ENCODE results near the gene TK2. TPM values are rescaled to one million over a fixed set of nuclear protein-coding genes. Genes with fewer than 3 reads are reported as not detected.

TK2 gene
- total and polyA plus RNA-seq, 4 donors, result 10.5 to 31.9 (median 21.0) TPM

GRCh38 chr16:66469291-66469946 lies 80.5 kb downstream of the TK2 start:
- 95% methylated on average over 26 of the region's 26 CpGs for WGBS
- DNase-seq (ENCODE audit: low spot score), result no peak

GRCh38 chr16:66468321-66468965 lies 81.5 kb downstream of the TK2 start:
- Histone ChIP-seq H3K36me3 (ENCODE audit: control insufficient read depth in 4 of 4, insufficient read depth in 3 of 4, low read depth in 1 of 4, low read length in 3 of 4) (no peaks in the 10 kb centered on the region), H3K9ac (ENCODE audit: low read depth in 1 of 2, low read length in 2 of 2) (no peak overlapping the region), H3K9me3 (ENCODE audit: control insufficient read depth in 4 of 4, low read length in 3 of 4) (no peaks in the 10 kb centered on the region), H3K4me1 (ENCODE audit: control insufficient read depth in 4 of 4, insufficient read depth in 4 of 4, low read length in 3 of 4) (no peaks in the 10 kb centered on the region), H3K27ac (ENCODE audit: low read depth in 1 of 2, low read length in 2 of 2) (no peak overlapping the region), H3K4me3 (ENCODE audit: low read depth in 1 of 3, low read length in 3 of 3) (no peak overlapping the region), H3K27me3 (ENCODE audit: control insufficient read depth in 4 of 4, insufficient read depth in 4 of 4, low read length in 3 of 4) (no peaks in the 10 kb centered on the region)
- 85% methylated on average over 11 of the region's 11 CpGs for WGBS
- TF ChIP-seq RXRA (IDR thresholded peaks at IDR 0.05), result no peak
- TF ChIP-seq ATF3 (IDR thresholded peaks at IDR 0.05), result no peak
- TF ChIP-seq RAD21 (IDR thresholded peaks at IDR 0.05), result no peak
- TF ChIP-seq EGR1 (IDR thresholded peaks at IDR 0.05; ENCODE audit: low read depth in 2 of 2), result no peak
- no peak for TF ChIP-seq GABPA (IDR thresholded peaks at IDR 0.05 in 1 of 2, conservative IDR thresholded peaks at IDR 0.05 in 1 of 2)
- TF ChIP-seq CTCF (IDR thresholded peaks at IDR 0.05; ENCODE audit: low read depth, low read length, missing input control), result no peak
- TF ChIP-seq HNF4A (conservative IDR thresholded peaks at IDR 0.05), result no peak
- no peak for TF ChIP-seq MAX (IDR thresholded peaks at IDR 0.05)
- TF ChIP-seq YY1 (IDR thresholded peaks at IDR 0.05), result no peak
- TF ChIP-seq FOXA1 (IDR thresholded peaks at IDR 0.05), result no peak
- no peak for TF ChIP-seq SP1 (IDR thresholded peaks at IDR 0.05)
- no peak for DNase-seq (ENCODE audit: low spot score)

More at GRCh38 chr16:66469291-66469946, 80.5 kb downstream of the TK2 start:
- TF ChIP-seq GABPA (IDR thresholded peaks at IDR 0.05 in 1 of 2, conservative IDR thresholded peaks at IDR 0.05 in 1 of 2), result no peak
- no peak for TF ChIP-seq JUND (IDR thresholded peaks at IDR 0.05)
- no peak for TF ChIP-seq CTCF (IDR thresholded peaks at IDR 0.05; ENCODE audit: low read depth, low read length, missing input control)
- TF ChIP-seq ZBTB33 (IDR thresholded peaks at IDR 0.05), result no peak
- TF ChIP-seq EGR1 (IDR thresholded peaks at IDR 0.05; ENCODE audit: low read depth in 2 of 2), result no peak
- no peak for TF ChIP-seq ATF3 (IDR thresholded peaks at IDR 0.05)
- no peak for TF ChIP-seq SP1 (IDR thresholded peaks at IDR 0.05)
- TF ChIP-seq RAD21 (IDR thresholded peaks at IDR 0.05), result no peak
- TF ChIP-seq MAX (IDR thresholded peaks at IDR 0.05), result no peak
- no peaks in the 10 kb centered on the region for H3K4me1 ChIP-seq (ENCODE audit: control insufficient read depth in 4 of 4, insufficient read depth in 4 of 4, low read length in 3 of 4)
- H3K36me3 ChIP-seq (ENCODE audit: control insufficient read depth in 4 of 4, insufficient read depth in 3 of 4, low read depth in 1 of 4, low read length in 3 of 4), result no peaks in the 10 kb centered on the region
- H3K9me3 ChIP-seq (ENCODE audit: control insufficient read depth in 4 of 4, low read length in 3 of 4), result no peaks in the 10 kb centered on the region
- H3K27ac ChIP-seq (ENCODE audit: low read depth in 1 of 2, low read length in 2 of 2), result no peak overlapping the region
- H3K27me3 ChIP-seq (ENCODE audit: control insufficient read depth in 4 of 4, insufficient read depth in 4 of 4, low read length in 3 of 4), result no peaks in the 10 kb centered on the region
- H3K4me3 ChIP-seq (ENCODE audit: low read depth in 1 of 3, low read length in 3 of 3), result no peak overlapping the region
- no peak overlapping the region for H3K9ac ChIP-seq (ENCODE audit: low read depth in 1 of 2, low read length in 2 of 2)

Data from liver (tissue), 9 donors.